ENCODE data around the gene PLA2G3. TPM values are rescaled to one million over a fixed set of nuclear protein-coding genes. Genes with fewer than 3 reads are reported as not detected.

PLA2G3 gene
- total and polyA plus RNA-seq, 2 of the 13 experiments (the other 11 are each of a cell fraction or from before 2014, with no cell fraction given), result 0.12 to 0.42 TPM

DNA sequence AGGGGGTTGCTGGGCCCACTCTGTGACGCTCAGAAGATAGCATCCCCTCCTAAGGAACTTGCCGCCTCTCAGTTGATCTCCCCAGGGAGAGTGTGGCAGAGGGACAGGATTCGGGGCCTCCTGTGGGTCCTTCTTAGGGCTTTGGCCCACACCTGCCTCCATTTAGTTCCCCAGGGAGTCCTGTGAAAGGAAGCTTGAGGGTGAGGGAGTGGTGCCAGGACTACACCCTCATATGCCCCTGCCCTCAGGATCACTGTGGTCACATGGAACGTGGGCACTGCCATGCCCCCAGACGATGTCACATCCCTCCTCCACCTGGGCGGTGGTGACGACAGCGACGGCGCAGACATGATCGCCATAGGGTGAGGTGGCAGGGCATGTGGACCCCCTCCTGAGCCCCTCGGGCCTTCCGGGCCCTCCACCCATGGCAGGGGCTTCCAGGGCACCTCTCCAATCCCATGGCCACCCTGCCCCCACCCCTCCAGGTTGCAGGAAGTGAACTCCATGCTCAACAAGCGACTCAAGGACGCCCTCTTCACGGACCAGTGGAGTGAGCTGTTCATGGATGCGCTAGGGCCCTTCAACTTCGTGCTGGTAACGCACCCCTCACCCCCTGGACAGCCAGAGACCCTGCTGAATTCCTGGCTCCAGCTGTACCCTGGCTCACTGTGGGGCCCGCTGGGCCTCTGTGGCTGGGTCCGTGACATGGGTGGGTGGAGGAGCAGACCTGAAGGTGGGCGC lies 14.0 kb downstream of the PLA2G3 start (continued):
- TF ChIP-seq, protein P1, sequence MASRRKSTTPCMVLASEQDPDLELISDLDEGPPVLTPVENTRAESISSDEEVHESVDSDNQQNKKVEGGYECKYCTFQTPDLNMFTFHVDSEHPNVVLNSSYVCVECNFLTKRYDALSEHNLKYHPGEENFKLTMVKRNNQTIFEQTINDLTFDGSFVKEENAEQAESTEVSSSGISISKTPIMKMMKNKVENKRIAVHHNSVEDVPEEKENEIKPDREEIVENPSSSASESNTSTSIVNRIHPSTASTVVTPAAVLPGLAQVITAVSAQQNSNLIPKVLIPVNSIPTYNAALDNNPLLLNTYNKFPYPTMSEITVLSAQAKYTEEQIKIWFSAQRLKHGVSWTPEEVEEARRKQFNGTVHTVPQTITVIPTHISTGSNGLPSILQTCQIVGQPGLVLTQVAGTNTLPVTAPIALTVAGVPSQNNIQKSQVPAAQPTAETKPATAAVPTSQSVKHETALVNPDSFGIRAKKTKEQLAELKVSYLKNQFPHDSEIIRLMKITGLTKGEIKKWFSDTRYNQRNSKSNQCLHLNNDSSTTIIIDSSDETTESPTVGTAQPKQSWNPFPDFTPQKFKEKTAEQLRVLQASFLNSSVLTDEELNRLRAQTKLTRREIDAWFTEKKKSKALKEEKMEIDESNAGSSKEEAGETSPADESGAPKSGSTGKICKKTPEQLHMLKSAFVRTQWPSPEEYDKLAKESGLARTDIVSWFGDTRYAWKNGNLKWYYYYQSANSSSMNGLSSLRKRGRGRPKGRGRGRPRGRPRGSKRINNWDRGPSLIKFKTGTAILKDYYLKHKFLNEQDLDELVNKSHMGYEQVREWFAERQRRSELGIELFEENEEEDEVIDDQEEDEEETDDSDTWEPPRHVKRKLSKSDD (CRISPR knock-in tag; IDR thresholded peaks at IDR 0.05; ENCODE audit: low read depth), result no peak
- TF ChIP-seq ZNF619 (CRISPR knock-in tag; IDR thresholded peaks at IDR 0.05) (no peak), ZNF432 (CRISPR knock-in tag; IDR thresholded peaks at IDR 0.05; ENCODE audit: borderline replicate concordance) (no peak)
- TF ChIP-seq, protein P2, sequence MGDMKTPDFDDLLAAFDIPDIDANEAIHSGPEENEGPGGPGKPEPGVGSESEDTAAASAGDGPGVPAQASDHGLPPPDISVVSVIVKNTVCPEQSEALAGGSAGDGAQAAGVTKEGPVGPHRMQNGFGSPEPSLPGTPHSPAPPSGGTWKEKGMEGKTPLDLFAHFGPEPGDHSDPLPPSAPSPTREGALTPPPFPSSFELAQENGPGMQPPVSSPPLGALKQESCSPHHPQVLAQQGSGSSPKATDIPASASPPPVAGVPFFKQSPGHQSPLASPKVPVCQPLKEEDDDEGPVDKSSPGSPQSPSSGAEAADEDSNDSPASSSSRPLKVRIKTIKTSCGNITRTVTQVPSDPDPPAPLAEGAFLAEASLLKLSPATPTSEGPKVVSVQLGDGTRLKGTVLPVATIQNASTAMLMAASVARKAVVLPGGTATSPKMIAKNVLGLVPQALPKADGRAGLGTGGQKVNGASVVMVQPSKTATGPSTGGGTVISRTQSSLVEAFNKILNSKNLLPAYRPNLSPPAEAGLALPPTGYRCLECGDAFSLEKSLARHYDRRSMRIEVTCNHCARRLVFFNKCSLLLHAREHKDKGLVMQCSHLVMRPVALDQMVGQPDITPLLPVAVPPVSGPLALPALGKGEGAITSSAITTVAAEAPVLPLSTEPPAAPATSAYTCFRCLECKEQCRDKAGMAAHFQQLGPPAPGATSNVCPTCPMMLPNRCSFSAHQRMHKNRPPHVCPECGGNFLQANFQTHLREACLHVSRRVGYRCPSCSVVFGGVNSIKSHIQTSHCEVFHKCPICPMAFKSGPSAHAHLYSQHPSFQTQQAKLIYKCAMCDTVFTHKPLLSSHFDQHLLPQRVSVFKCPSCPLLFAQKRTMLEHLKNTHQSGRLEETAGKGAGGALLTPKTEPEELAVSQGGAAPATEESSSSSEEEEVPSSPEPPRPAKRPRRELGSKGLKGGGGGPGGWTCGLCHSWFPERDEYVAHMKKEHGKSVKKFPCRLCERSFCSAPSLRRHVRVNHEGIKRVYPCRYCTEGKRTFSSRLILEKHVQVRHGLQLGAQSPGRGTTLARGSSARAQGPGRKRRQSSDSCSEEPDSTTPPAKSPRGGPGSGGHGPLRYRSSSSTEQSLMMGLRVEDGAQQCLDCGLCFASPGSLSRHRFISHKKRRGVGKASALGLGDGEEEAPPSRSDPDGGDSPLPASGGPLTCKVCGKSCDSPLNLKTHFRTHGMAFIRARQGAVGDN (CRISPR knock-in tag; IDR thresholded peaks at IDR 0.05), result no peak; the same call in 1 of the 2 replicates
